ENCODE results near the gene FRRS1L. TPM values are rescaled to one million over a fixed set of nuclear protein-coding genes. Genes with fewer than 3 reads are reported as not detected.
"Not testable (repeated sequence)": the region's sequence is repeated elsewhere in the genome, so short reads cannot be mapped to it uniquely, and the experiment has no call there.

FRRS1L gene
- total RNA-seq, 1 donor from 2014 or later: 1.5 TPM

- DNase-seq: no peak
Measured at GRCh38 chr9:109129470-109130197, 37.4 kb downstream of the FRRS1L start.

- not testable (repeated sequence) for DNase-seq
Measured at GRCh38 chr9:109126671-109127070, 40.4 kb downstream of the FRRS1L start.

GRCh38 chr9:109124121-109124520, 42.9 kb downstream of the FRRS1L start:
- DNase-seq: no peak

- DNase-seq: no peak
Measured at GRCh38 chr9:109122726-109123621, 44.1 kb downstream of the FRRS1L start.

GRCh38 chr9:109121232-109121796, 45.7 kb downstream of the FRRS1L start:
- DNase-seq: no peak

- no peak for DNase-seq
Measured at GRCh38 chr9:109120204-109120789, 46.8 kb downstream of the FRRS1L start.

- DNase-seq: peak; percentile 99
Measured at GRCh38 chr9:109119439-109120203, 47.4 kb downstream of the FRRS1L start, which contains the start of gene TMEM245. TMEM245 (minus strand) TSS chr9:109119947; CDS start chr9:109119913, 34 bp downstream.

- DNase-seq: no peak
Measured at GRCh38 chr9:109118808-109119438, 48.1 kb downstream of the FRRS1L start.

- no peak for DNase-seq
Measured at GRCh38 chr9:109117856-109118807, 48.9 kb downstream of the FRRS1L start.

GRCh38 chr9:109115931-109116526, 51.0 kb downstream of the FRRS1L start:
- DNase-seq: no peak

GRCh38 chr9:109114670-109115069, 52.4 kb downstream of the FRRS1L start:
- DNase-seq: no peak

GRCh38 chr9:109113892-109114609, 53.0 kb downstream of the FRRS1L start:
- no peak for DNase-seq

- no peak for DNase-seq
Measured at GRCh38 chr9:109113254-109113653, 53.8 kb downstream of the FRRS1L start.

- DNase-seq: no peak
Measured at GRCh38 chr9:109110329-109111021, 56.6 kb downstream of the FRRS1L start.

GRCh38 chr9:109109967-109110328, 57.1 kb downstream of the FRRS1L start:
- DNase-seq: no peak

GRCh38 chr9:109108318-109108717, 58.7 kb downstream of the FRRS1L start:
- DNase-seq: no peak

GRCh38 chr9:109107402-109108240, 59.4 kb downstream of the FRRS1L start:
- DNase-seq: no peak
